Stimulated activated CD8-positive, alpha-beta memory T cell treated with anti-CD3 and anti-CD28 coated beads, Interleukin-12 subunit alpha, Interleukin-12 subunit beta, amount 100 ng/mL, for 4 hours (primary cell): Measurements from ENCODE around the gene GPALPP1.
A peak's percentile ranks its signal among the peaks of the same experiment; 100 is the strongest.
"Not testable (repeated sequence)": the region's sequence is repeated elsewhere in the genome, so short reads cannot be mapped to it uniquely, and the experiment has no call there.

Source experiments
- DNase-seq: peaks from one replicate; pipeline ENCODE4 v3.0.0-alpha.2; 2020; ENCODE audit warnings: low read depth

GPALPP1 gene

DNA sequence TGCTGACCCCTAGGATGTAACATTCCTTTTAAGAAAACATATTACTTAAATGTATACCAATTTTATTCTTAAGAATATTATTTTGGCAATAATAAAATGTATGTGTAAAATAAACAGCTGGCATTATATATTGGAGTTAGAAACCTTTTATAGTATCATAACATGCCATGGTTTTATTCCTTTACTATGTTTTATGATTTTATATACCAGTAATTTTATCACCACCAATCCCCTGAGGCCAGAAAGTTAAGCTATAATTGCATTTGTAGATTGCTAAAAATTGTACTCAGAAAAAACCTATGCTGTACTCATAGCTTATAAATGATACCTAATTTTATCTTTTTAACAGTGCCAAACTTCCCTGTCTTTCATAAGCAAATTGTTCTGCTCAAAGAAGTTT, 17.9 kb downstream of the GPALPP1 start:
- no peak for DNase-seq

DNA sequence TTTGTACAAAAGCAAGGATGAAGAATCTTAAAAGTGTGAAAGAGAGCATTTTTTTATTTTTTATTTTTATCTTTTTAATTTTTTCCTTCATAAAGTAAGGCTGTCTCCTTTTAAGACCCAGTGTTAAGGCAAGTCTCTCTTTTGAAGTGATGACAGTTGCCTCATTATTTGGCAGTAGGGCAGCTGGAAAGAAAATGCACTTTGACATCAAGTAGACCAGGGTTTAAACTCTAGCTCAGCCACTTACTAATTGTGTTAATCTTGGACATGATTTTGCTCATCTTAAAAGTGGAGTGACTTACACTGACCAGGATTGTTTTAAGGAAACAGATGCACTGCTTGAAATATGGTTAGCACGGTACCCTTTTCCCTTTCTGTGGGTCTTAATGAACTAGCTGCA, 18.5 kb downstream of the GPALPP1 start:
- no peak for DNase-seq

DNA sequence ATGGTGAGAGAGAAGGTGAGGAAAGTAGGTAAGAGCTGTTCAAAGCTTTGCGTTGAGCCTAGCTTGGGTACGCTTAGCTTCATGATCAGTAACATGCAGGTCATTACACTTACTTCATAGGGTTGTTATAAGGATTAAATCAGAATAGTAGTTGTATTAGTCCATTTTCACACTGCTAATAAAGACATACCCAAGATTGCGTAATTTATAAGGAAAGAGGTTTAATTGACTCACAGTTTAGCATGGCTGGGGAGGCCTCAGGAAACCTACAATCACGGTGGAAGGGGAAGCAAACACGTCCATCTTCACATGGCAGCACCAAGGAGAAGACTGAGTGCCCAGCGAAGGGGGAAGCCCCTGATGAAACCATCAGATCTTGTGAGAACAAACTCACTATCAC, 21.9 kb downstream of the GPALPP1 start:
- no peak for DNase-seq

DNA sequence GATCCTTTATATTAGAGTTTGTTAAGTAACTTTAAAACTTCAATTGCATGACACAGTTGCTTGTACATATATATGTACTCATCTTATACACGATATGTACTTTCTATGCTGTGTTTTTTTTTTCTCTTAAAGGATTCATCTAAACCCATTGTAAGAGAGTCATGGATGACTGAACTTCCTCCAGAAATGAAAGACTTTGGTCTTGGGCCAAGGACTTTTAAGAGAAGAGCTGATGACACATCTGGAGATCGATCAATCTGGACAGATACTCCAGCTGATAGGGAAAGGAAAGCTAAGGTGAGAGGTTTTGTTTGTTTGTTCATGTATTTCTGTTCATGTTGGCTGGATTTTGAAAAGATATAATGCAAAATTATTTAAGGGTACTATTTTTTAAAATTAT, 26.0 kb downstream of the GPALPP1 start:
- no peak for DNase-seq

DNA sequence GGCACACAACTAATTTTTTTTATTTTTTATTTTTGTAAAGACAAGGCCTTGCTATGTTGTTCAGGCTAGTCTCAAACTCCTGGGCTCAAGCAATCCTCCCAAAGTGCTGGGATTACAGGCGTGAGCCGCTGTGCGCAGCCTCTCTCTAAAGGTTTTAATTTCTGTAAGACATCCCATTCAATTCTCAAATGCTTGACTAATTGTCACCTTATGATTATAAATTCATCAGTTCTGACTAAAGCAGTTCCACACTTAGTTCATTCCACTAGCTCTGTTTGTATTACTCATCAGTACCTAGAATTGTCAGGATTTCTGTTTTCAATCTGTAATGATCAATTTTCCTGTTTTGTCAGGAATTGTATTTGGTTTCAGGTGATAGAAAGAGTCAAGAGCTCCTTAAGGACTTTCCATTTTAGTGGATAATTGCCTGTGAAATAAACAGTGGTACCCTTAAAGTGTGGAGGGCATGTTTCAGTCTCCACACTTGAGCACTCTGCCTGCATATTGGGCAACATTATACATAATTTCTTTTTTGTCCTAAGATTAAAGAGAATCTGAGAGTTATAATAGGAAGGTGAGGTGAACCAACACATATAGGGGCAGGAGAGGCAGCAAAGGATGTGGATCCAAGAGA, 27.6 kb downstream of the GPALPP1 start:
- no peak for DNase-seq

DNA sequence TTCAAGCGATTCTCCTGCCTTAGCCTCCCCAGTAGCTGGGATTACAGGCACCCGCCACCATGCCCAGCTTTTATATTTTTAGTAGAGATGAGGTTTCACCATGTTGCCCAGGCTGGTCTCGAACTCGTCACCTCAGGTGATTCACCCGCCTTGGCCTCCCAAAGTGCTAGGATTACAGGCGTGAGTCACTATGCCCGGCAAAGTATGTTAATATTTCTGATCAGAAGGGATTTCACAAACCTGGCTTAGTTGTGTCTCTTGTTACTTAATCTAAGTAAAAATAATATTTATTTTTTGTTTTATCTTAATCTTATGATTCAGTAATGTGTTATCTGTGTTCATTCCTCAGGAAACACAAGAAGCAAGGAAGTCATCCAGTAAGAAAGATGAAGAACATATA, 30.6 kb downstream of the GPALPP1 start:
- not testable (repeated sequence) for DNase-seq

DNA sequence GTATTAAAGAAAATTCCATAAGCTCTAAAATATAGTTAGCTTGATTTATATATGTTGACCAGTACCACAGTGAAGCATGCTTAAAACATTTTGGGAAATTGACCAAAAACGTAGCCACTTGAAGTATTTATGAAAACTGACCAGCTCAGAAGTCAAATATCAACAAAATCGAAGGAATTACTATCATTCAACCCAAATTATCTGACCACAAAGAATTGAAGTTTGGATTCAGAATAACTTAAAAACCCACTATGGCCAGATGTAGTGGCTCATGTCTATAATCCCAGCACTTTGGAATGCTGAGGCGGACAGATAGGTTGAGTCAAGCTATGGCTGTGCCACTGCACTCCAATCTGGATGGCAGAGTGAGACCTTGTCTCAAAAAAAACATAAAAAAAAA, 31.9 kb downstream of the GPALPP1 start:
- DNase-seq: no peak

DNA sequence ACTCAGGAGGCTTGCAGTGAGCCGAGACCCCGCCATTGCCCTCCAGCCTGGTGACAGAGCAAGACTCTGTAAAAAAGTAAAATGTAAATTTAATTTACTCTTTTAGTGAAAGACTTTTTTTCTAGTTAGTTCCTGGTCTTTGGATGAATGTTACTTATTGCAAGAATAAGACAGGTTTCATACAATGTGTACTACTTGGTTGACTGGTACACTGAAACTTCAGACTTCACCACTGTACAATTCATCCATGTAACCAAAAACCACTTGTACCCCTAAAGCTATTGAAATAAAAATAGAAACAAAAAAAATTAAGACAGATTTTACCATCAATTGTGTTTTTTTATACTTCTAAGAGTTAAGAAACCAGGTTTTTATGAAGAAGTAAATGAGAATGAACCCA, 35.5 kb downstream of the GPALPP1 start:
- no peak for DNase-seq

DNA sequence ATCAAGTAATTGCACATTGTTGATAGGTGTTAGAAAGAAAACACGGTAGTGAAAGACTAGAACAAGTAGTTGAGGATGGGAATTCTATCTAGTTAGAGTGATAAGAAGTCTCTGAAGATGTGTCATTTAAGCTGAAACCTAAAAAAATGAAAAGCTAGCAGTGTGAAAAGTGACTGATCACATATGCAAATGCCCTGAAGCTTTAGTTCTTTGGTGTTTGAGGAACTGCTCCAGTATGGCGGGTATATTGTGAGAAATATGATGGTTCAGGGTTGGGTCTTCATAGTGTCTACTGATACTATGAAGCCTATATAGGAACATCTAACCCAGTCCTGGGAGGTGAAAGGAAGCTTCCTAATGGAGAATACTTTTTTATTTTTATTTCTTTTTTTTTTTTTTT, 45.0 kb downstream of the GPALPP1 start:
- DNase-seq: no peak

DNA sequence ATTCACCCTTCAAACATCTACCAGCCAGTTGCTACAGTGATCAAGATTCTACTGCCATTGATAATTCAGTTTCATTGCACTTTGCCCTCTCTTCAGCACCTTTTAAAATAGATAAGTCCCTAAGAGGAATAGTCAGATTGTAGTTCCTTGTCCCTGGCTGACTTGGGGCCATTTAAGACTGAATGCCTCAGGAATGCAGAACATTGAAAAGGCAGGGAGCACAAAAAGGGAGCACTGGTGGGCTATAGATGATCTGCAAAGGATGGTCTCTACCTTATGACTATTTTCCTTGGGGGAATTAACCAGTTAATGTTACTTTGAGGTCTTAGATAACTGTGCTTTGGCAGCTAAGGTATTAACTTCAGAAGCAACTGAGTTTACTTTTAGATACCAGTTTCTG, 46.9 kb downstream of the GPALPP1 start:
- DNase-seq: no peak

DNA sequence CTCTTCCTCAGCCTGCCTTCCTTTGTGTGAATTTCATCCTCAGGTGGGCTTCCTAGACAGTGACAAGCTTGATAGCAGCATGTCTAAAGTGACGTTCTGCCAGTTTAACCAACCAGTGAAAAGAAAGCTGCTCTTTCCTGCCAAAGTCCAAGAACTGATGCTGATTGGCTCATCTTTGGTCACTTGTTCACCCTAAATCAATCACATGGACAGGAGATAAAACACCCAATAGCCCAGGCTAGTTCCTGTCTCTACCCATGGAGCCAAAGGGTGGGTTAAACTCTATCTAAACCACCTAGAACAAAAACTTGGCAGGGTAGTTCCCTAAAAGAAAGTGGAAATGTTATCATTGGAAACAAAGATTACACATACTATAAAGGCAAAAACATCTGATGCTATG, 50.8 kb downstream of the GPALPP1 start:
- no peak for DNase-seq

DNA sequence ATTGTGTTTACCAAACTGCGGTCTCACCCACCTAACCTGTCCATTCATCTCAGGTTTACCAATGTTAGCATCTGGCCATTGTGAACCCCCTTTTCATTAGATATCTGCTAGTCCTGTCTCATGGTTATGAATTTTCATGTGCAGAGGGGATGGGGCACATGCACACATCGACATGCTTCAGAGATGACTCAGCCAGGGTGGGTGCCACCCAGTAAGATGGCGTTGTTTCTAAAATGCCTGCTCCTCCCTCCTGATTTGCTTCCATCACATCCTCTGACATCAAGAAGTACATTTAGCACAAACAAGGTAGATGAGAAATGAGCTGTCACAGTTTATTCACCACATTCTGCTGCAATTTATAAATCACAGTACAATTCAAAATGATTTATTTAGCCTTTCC, 51.3 kb downstream of the GPALPP1 start:
- no peak for DNase-seq

DNA sequence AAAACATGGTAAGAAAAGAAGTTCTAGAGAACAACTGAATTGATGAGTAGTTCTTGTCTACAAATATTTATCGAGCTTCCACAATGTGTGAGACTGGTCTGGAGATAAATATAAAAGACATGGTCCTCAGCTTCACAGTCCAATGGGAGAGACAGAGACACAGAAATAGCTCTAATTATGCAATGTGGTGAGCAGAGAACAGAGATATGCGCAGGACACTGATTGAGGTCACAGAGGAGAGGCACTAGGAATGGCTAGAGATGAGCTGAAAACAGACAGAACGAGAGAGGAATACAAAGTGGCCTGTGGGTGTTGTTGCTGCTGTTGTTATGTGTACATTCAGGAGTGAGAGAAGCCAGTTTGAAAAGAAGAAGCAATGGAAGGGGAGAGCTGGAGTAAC, 53.2 kb downstream of the GPALPP1 start:
- DNase-seq: no peak

DNA sequence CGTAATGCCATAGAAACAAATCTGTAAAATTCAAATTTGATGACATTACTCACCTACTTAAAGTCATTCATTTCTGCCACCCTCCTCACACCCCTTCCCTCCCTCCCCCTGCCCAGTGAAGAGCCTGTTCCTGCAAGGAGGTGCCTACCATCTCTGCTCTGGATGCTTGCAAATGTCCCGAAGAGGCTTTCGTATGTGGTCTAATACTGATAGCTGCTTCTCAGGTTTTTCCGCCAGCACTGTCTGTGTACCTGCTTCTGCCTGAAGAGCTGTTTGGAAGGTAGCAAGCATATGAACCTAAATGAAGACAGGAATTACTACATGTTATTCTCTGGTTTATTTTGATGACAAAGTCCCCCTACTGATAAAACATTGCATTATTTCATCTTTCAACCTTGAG, 57.1 kb downstream of the GPALPP1 start:
- no peak for DNase-seq

DNA sequence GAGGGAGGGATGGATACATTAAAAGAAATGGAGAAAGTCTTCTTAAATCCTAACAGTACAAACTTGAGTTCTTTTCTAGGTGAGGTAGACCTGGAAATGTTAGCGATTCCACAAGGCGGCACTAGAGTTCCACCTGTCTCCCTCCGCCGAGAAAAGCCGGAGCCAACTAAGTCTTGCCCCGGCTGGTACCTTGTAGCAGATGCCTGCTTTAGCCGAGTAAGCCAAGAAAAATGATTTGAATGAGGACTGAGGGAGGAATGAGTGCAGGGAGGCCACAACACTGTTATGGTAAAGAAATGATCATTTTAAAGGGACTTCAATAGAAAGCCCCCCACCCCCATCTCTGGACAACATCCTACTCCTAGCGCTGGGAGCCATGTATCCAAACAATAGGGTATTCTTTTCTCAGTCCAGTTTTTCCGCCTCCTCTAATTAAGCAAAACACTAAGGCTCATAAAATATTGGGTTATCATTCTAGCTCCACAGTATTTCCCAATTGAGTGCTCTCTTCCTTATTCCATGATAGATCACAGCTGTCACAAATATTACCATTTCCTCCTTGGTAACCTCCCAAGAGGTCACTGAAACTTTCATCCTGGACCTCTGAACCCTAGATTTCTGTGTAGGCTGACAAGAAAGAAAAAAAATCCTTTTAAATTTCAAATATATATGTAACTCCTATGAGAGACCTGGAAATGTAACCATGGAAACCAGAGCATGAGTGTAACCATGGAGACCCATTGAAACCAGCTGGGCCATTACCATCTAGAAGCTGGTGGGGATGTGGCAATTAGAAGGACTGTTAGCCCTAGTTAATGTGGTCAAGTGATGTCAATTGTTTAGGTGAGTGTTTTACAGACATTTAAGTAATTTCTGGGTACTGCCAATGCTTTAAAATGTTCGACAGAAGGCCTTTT, 58.3 kb downstream of the GPALPP1 start:
- peak; percentile 52 for DNase-seq

DNA sequence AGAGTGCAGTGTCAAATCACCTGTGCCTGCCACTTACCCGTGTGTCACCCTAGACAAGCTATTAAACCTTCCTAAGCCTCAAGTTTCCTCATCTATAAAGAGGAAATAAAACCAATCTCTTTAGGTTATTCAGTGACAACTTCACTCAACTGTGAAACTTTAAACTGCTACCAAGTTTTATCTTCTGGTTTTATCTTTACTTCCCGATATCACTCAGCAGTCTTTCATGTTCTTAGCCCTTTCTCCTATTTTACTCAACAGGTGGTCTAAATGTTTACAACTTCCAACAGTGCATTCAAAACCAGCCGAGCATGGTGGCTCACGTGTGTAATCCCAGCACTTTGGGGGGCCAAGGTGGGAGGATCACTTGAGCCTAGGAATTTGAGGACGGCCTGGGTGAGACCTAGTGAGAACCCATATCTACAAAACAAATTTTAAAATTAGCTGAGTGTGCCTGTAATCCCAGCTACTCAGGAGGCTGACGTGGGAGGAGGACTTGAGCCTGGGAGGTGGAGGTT, 59.6 kb downstream of the GPALPP1 start:
- DNase-seq: no peak

DNA sequence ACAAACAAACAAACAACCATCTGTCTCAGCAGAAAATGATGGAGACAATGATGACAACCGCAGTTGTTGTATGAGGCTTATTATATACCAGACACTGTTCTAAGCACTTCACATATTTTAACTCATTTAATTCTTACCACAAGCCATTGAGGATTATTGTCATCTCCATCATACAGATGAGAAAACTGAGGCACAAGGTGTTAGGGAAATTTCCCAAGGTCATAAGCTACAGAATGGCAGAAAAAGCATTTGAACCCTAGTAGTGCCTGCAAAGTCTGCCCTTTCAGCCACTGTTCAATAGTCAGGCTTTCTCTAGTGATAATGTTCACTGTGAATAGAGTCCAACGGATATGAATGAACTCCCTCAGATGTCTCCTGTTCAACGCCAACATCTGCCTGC, 60.1 kb downstream of the GPALPP1 start:
- DNase-seq: no peak

DNA sequence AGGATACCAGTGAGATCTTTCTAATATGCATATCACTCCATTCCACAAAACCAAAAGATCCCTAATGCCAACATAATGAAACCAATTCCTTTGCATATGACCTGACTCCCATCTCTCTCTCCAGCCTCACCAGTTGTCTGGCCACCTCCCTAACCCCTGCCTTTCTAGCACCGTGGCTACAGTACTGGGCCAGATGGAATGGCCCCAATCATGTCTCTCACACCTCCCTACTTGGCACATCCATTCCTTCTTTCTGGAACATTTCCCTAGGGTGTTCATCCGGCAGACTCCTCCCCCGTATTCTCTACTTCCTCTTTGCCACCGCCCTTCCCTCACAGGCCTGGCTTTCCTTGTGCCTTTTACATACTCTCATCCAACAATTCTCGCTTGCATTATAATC, 62.0 kb downstream of the GPALPP1 start:
- no peak for DNase-seq

DNA sequence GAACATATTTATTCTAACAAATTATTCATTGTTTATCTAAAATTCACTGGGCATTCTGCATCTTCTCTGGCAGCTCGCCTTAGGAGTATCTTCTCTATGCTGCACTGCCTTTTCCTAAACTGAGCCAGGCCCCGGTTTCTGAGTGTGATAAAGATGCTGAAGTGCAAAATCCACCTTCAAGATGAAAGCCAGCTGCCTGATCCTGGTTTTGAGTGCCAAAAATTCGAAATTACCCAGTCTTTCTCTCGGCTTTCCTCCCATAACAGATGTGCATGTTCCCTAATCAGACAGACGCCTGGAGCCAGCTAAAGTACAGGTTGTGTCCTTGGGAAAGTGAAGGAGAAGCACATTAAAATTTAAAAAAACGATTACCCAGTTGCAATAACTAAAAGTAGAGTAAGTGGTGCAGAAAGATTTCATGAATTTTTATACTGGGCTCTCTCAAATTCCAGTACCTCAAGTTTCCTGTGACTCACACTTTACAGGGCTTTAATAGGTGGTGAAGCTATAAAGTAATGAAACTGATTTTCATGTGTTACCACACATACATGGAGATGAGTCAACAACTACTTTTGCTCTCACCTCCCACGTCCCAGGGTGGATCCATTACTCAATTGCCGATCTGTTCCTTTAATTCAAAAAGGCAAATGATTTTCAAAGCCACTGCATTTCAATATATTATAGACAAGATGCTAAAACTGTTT, 66.0 kb downstream of the GPALPP1 start:
- DNase-seq: peak; percentile 8

DNA sequence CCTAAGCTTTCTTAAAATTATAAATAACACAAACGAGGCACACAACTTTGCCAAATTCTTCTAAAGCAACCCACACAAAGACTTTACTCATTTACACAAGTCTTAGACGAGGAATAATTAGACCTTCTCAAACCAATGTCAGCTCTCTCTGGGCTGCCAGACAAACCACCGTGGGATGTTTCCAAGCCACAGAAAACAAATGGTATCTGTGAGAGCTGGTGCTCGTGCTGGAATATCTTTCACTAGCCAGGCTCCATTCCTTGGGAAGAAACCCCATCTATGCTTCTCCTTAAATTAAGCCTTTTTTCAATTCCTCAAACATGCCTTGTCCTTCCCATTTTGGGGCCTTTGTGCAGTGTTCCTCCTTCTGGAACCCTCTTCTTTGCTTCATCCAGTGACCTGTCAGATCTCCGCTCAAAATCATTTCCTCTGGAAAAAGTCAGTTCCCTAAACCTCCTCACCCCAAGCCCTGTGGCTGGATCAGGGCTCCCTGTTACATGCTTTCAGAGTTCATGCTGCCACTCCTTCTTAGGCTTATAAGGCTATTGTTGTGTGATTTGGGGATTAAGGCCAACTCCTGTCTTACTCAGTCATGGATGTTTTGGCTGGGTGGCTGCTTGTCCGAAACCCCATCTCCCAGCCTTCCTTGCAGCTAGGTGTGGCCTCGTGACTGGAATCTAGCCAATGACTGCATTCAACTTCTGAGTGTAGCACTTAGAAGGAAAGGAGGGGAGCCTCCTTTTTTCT, 66.7 kb downstream of the GPALPP1 start:
- DNase-seq: no peak

DNA sequence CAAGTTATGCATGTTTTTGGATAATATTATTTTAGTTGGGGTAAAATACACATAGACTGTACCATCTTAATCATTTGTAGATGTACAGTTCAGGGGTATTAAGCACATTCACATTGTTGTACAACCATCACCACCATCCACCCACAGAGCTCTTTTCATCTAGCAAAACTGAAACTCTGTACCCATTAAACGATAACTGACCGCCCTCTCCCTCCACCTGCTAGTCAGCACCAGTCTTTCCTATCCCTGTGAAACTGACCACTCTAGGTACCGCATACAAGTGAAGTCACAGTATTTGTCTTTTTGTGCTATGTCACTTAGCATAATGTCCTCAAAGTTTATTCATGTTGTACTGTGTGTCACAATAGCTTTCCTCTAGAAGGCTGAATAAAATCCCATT, 70.7 kb downstream of the GPALPP1 start:
- no peak for DNase-seq

DNA sequence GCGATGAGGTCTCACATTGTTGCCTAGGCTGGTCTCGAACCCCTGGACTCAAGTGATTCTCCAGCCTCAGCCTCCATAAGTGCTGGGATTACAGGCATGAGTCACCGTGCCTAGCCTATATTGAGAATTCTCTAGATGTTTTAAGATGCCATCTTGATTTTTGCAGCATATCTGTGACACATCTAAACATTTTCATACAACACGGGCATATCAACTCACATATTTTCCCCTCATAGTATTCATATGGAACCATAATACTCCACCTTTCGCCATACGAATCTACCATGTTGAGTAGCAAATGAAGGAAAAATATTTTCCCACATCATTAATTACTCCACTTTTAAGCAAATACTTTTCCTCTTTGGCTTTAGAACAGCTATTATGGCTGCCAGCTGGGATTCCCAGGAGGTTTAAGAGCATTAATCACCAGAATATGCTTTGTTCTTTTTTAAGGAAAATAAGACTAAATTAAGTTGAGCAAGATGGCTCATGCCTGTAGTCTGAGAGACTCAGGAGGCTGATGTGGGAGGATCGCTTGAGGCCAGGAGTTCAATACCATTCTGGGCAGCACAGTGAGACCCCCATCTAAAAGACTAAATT, 74.0 kb downstream of the GPALPP1 start:
- DNase-seq: no peak
